Right atrium auricular region (tissue), 2 donors: ENCODE results near the gene FBXL15. TPM values are rescaled to one million over a fixed set of nuclear protein-coding genes. Genes with fewer than 3 reads are reported as not detected.

Source experiments
- DNase-seq: peaks from one replicate; pipeline ENCODE4 v3.0.0-alpha.2; 2019; ENCODE audit warnings: low spot score
- H3K27ac ChIP-seq, 2 donors: fragments of 200-600 bp; sonication (generic); 1 replicate in 1 of 2; 2 replicates in 1 of 2; pipeline ENCODE4 v1.5.1; 2016 to 2019
- H3K27me3 ChIP-seq, 2 donors: fragments of 200-600 bp; sonication (generic); one replicate each; pipeline versions ENCODE4 v1.5.1 to v1.6.0; 2017 to 2019
- H3K36me3 ChIP-seq: fragments of 200-600 bp; sonication (generic); one replicate; pipeline ENCODE4 v1.5.1; 2016
- H3K4me1 ChIP-seq, 2 donors: fragments of 200-600 bp; sonication (generic); one replicate each; pipeline versions ENCODE4 v1.5.1 to v1.6.0; 2017 to 2019
- H3K4me3 ChIP-seq, 2 donors: fragments of 200-600 bp; sonication (generic); 1 replicate in 1 of 2; 2 replicates in 1 of 2; pipeline ENCODE4 v1.5.1; 2017 to 2019; ENCODE audit warnings: mild to moderate bottlenecking in 1 of 2, moderate library complexity in 1 of 2
- H3K9me3 ChIP-seq, 2 donors: fragments of 200-600 bp; sonication (generic); one replicate each; pipeline ENCODE4 v1.5.1; 2019
- total RNA-seq, 2 donors: library from RNA; depleted of rRNA; stranded (reverse); fragments of >200 nt; gene quantifications; one replicate each; pipeline ENCODE4 v1.1.0, GENCODE V29; 2016
- TF ChIP-seq, protein P1 (sequence below), 2 donors: fragments of 200-600 bp; sonication (generic); IDR thresholded peaks; one replicate each; pipeline ENCODE4 v1.5.1; 2019; ENCODE audit warnings: antibody characterized with exemption in 2 of 2

Gene FBXL15
- total RNA-seq, 2 donors from 2014 or later, result 16.6 to 21.3 TPM

DNA sequence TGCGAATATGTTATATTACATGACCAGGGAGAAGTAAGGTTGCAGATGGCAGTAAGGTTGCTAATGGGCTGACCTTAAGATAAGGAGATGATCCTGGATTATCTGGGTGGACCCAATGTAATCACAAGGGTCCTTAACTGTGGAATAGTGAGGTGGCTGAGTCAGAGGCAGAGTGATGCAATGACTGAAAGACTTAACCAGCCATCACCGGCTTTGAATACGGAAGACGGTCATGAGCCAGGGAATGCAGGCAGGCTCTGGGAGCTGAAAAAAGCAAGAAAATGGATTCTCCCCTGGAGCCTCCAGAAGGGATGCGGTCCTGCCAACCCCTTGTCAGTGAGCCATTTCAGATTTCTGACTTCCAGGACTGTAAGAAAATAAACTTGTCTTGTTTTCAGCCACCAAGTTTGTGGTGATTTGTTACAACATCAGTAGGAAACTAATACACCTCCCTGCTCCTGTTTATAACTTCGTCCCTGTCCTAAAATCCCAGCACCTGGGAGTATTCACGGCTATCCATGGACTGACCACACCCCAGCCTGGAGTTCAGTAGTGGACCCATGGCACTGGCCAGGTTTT lies 35.3 kb downstream of the FBXL15 start:
- Histone ChIP-seq H3K36me3 (no peaks in the 10 kb centered on the region), H3K27me3 (no peaks in the 10 kb centered on the region), H3K4me3 (no peak overlapping the region), H3K9me3 (no peaks in the 10 kb centered on the region), H3K4me1 (peaks cover 0 to 13% of the 10 kb centered on the region in 2 donors), H3K27ac (no peak overlapping the region)
- peak; percentile 74 for DNase-seq
- TF ChIP-seq, protein P1, sequence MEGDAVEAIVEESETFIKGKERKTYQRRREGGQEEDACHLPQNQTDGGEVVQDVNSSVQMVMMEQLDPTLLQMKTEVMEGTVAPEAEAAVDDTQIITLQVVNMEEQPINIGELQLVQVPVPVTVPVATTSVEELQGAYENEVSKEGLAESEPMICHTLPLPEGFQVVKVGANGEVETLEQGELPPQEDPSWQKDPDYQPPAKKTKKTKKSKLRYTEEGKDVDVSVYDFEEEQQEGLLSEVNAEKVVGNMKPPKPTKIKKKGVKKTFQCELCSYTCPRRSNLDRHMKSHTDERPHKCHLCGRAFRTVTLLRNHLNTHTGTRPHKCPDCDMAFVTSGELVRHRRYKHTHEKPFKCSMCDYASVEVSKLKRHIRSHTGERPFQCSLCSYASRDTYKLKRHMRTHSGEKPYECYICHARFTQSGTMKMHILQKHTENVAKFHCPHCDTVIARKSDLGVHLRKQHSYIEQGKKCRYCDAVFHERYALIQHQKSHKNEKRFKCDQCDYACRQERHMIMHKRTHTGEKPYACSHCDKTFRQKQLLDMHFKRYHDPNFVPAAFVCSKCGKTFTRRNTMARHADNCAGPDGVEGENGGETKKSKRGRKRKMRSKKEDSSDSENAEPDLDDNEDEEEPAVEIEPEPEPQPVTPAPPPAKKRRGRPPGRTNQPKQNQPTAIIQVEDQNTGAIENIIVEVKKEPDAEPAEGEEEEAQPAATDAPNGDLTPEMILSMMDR (IDR thresholded peaks at IDR 0.05), result no peak

GRCh38 chr10:102457591-102458150 lies 37.0 kb downstream of the FBXL15 start:
- no peak for DNase-seq
- Histone ChIP-seq H3K4me1 (peaks cover 0 to 21% of the 10 kb centered on the region in 2 donors), H3K9me3 (no peaks in the 10 kb centered on the region), H3K4me3 (no peak overlapping the region), H3K36me3 (no peaks in the 10 kb centered on the region), H3K27ac (no peak overlapping the region), H3K27me3 (no peaks in the 10 kb centered on the region)
- TF ChIP-seq, protein P1 (IDR thresholded peaks at IDR 0.05), result no peak

DNA sequence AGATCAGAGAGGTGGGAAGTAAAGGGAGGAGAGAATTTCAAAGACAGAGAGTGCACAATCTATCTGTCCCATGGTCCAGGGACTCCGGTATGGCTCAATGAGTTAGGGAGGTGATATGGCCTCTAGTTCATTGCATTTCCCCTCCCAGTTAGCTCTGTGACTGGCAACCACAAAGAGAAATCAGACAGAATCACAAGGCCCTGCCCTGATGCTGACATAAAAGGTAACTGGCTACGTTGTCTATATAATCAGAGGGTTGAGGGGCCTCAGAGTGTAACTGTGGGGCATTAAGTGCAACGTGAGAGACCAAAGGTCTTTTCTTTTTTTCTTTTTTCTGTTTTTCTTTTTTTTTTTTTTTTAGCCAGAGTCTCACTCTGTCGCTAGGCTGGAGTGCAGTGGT lies 38.0 kb downstream of the FBXL15 start:
- no peak overlapping the region for H3K4me3 ChIP-seq
- TF ChIP-seq, protein P1 (IDR thresholded peaks at IDR 0.05), result no peak

GRCh38 chr10:102460836-102461186 lies 40.2 kb downstream of the FBXL15 start:
- TF ChIP-seq, protein P1 (IDR thresholded peaks at IDR 0.05), result no peak
- no peak for DNase-seq
- Histone ChIP-seq H3K4me3 (peak overlapping the region; percentile 65 to 66), H3K9me3 (no peaks in the 10 kb centered on the region), H3K27ac (peak overlapping the region; percentile 13 to 51), H3K27me3 (no peaks in the 10 kb centered on the region), H3K4me1 (peaks cover 0 to 25% of the 10 kb centered on the region in 2 donors), H3K36me3 (no peaks in the 10 kb centered on the region)

More for the DNA sequence above, 38.0 kb downstream of the FBXL15 start:
- no peaks in the 10 kb centered on the region for H3K36me3 ChIP-seq
- no peak for DNase-seq
- H3K9me3 ChIP-seq, result no peaks in the 10 kb centered on the region
- no peaks in the 10 kb centered on the region for H3K27me3 ChIP-seq
- peaks cover 0 to 25% of the 10 kb centered on the region in 2 donors for H3K4me1 ChIP-seq
- no peak overlapping the region for H3K27ac ChIP-seq

- peak overlapping the region; percentile 13 to 51 for H3K27ac ChIP-seq
- no peaks in the 10 kb centered on the region for H3K9me3 ChIP-seq
- H3K36me3 ChIP-seq, result no peaks in the 10 kb centered on the region
- TF ChIP-seq, protein P1 (IDR thresholded peaks at IDR 0.05), result no peak
- no peaks in the 10 kb centered on the region for H3K27me3 ChIP-seq
- peak overlapping the region; percentile 65 to 66 for H3K4me3 ChIP-seq
- DNase-seq, result peak; percentile 82
- H3K4me1 ChIP-seq, result peaks cover 0 to 25% of the 10 kb centered on the region in 2 donors
These were observed 40.8 kb downstream of the FBXL15 start for GRCh38 chr10:102461187-102462054.
